Measurements from ENCODE around the gene TRIB2.
A peak's percentile ranks its signal among the peaks of the same experiment; 100 is the strongest.

GRCh38 chr2:12773586-12774394 lies 57.1 kb downstream of the TRIB2 start:
- TF ChIP-seq EZH2 (IDR thresholded peaks at IDR 0.05; ENCODE audit: borderline replicate concordance, low read depth, low read length, poor library complexity, severe bottlenecking) (no peak), CTCF (conservative IDR thresholded peaks at IDR 0.05; ENCODE audit: low read depth, low read length) (peak; percentile 37)
